Measurements from ENCODE around the gene CYP39A1. TPM values are rescaled to one million over a fixed set of nuclear protein-coding genes. Genes with fewer than 3 reads are reported as not detected.
A peak's percentile ranks its signal among the peaks of the same experiment; 100 is the strongest.

CYP39A1 gene
- polyA plus RNA-seq, 10 donors = 1.5 to 3.1 (median 2.2) TPM

DNA sequence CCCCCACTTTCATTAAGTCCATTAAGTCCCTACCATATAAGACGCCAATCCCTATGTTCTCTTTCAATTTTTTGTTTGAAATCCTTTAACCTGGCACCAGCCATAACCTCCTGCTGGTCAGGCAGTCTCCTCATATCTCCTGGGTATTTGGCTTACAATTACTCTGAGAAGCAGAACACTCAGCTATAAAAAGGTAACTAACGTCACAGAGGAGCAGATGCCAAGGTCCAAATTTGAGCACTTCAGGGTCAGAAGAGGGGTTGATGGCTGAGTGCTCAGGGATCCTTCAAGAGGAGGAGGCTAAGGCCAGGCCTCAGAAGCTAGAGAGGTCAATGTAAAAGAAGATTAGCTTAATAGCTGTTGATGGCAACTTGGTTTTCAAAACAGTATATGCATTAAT lies 139.1 kb downstream of the CYP39A1 start:
- no peak for DNase-seq

GRCh38 chr6:46511320-46511719 lies 141.3 kb downstream of the CYP39A1 start:
- no peak for DNase-seq

- DNase-seq = peak; percentile 55 to 79 (median 69)
Observed at GRCh38 chr6:46510651-46511050, 142.0 kb downstream of the CYP39A1 start.

GRCh38 chr6:46509981-46510510 lies 142.6 kb downstream of the CYP39A1 start:
- no peak for DNase-seq

GRCh38 chr6:46509063-46509462 lies 143.6 kb downstream of the CYP39A1 start:
- DNase-seq = no peak

DNA sequence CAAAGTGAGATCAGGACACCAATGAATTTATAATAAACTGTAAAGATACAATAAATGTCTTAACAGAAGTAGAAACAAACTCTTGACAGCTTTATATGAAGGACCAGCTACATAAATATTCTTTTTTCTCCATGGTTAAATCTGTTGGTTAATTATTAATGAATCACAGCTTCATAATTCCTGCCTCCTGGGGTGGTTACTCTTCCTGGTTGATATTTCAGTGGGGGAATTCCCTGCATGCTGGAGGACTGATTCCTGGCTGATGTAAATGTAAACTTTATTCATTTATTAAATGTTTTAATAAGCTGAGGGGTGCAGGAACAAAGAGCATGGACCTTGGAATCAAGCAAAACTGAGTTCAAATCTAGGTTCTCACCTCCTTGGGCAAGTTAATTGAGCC lies 145.2 kb downstream of the CYP39A1 start:
- no peak for DNase-seq

DNA sequence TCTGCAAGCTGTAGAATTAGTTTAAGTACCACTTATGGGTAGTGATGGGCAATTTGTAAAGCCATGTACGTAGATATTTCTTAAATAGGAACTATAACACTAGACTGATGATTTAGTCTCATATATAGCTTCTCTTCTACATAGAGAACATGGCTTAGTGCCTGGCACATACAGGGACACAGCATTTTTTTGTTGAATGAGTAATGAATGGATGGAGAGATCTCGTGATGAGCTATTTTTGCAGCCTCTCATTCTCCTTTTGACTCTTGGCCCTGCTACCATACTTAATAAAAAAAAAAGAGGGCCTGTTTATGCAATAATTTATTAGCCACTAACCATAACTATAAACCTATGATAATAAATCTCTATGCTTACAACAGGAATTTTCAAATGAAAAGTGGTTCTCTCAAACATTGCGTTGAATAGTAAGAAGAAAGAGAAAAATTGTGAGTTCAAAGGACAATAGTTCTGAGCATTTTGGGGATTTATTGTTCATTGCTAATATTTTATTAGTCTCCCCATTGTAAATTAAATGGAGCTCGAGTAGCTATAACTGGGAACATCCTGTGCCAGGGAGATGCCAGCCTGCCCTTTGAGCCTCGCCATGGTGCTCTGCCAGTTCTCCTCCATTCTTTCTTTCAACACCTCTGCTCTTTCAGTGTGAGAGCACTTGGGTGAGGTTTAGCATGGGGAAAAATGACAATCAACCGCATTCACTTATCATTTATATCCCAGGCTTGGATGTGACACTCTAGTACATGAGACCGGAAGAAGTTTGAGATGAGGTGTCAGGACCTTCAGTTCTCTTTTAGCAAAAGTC lies 146.7 kb downstream of the CYP39A1 start:
- DNase-seq = no peak

GRCh38 chr6:46504242-46504641 lies 148.4 kb downstream of the CYP39A1 start:
- DNase-seq = no peak

DNA sequence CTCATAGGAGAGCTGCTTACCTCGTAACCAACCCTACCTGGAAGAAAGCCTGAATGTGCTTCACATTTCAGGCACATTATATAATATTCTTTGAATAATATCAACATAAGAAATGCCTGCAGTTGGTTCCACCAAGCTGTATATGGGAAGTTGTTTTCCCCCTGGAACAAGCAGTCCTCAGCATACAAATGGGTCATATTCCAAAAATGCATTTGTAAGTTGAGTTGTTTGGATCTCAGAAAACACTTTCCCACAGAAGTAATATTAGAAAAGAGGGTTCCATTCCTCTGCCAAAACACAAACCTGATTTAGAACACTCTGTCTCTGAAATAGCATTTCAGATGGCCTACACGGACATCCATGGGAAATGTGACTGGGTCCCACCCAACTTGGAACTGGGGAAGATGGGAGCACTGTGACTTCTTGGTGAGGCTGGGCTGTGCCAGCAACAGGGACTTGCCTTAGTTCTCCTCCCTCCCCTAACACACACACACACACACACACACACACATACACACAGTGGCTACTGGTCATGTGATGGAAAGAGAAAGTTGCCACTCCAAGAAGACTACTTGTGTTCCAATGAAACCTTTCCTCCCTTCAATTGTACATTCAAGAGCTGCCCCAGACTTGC lies 150.0 kb downstream of the CYP39A1 start:
- peak in 1 of 3 donors; percentile 16 for DNase-seq

DNA sequence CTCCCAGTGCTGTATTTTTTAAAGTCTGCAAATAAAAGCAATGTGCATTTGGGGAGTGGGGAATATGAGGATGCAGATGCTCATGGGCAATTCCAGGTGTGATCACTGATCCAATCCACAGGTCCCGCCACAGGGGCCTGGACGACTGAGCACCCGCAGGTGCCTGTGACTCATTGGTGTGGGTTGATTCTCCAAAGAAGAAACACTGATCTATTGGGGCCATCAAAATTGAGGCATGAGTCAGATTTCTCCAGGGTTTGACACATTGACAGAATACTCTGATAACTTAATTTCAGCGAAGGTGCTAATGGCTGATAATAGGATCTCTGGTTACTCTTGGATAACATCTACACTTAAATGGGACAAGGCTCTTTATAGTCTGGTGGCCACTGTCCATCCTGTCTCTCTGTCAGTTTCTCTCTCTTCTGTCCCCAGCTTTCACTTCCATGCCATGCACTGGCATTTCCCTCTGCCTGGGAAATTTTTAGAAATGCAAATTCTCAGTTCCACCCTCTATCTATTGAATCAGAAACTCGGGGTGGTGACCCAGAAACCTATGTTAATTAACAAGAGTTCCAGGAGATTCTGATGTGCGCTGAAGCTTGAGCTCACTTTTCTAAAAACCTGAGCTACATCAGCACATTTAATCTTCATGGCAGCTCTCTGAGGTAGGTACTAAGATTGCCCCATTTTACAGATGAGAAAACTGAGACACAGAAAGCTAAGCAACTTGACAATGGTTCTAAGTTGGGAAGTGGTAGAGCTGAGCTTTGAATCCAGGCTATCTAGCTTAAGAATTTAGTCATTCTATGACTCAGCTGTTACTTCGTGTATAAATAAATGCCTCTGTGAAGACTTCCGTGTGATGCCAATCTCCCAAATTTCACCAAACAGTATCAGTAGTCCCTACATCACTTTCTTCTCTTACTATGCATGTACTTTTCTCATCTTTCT lies 151.2 kb downstream of the CYP39A1 start:
- no peak for DNase-seq

GRCh38 chr6:46500382-46500781 lies 152.2 kb downstream of the CYP39A1 start:
- DNase-seq = no peak

Other genes starting within 250 kb of the CYP39A1 start
- 1 to 10 TPM; 3.6 to 7.2 (median 4.7) TPM for gene RCAN2, start 161.4 kb downstream of the CYP39A1 start, polyA plus RNA-seq (ENCODE audit: insufficient read length in 10 of 10)
- 10 to 100 TPM in 9 of 10 donors, 1 to 10 TPM in 1; 9.9 to 33.8 (median 14.8) TPM for gene SLC25A27, start 157 bp upstream of the CYP39A1 start, polyA plus RNA-seq (ENCODE audit: insufficient read length in 10 of 10)
- gene TDRD6, start 35.1 kb upstream of the CYP39A1 start, polyA plus RNA-seq (ENCODE audit: insufficient read length in 10 of 10) = 1 to 10 TPM in 4 of 10 donors, under 1 TPM in 6; 0.37 to 1.8 (median 0.82) TPM
- 1 to 10 TPM; 1.5 to 2.7 (median 1.8) TPM for gene PLA2G7, start 82.6 kb upstream of the CYP39A1 start, polyA plus RNA-seq (ENCODE audit: insufficient read length in 10 of 10)
- 1 to 10 TPM in 5 of 10 donors, under 1 TPM in 5; 0.45 to 1.6 (median 0.96) TPM for gene ANKRD66, start 94.1 kb upstream of the CYP39A1 start, polyA plus RNA-seq (ENCODE audit: insufficient read length in 10 of 10)
- under 1 TPM in 1 of 10 donors, not detected in 9; 0.30 TPM for gene MEP1A, start 140.6 kb upstream of the CYP39A1 start, polyA plus RNA-seq (ENCODE audit: insufficient read length in 10 of 10)